Measurements from ENCODE around the gene IGSF11.
"Not testable (repeated sequence)": the region's sequence is repeated elsewhere in the genome, so short reads cannot be mapped to it uniquely, and the experiment has no call there.

The IGSF11 gene

GRCh38 chr3:118988198-118989130 is 46.2 kb downstream of the IGSF11 start:
- DNase-seq (ENCODE audit: low spot score): peak; percentile 12

DNA sequence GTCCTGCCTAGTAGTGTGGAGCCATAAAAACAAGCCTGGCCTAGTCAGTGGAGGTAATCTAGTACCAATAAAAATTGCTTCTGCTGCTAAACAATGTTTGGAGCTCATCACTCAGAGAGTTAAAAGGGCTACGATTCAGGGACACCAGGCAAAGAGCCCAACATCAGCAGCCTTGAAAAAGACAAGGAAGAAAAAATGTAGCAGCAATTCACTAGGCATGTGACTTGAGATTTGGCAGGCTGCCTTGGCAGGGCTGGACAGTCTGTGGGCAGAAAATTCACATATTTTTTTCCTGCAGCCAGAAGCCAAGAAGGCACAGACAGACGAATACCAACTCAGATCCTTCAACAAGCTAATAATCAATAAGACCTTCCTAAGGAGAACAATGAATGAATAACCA is 47.2 kb downstream of the IGSF11 start:
- no peak for DNase-seq (ENCODE audit: low spot score)

DNA sequence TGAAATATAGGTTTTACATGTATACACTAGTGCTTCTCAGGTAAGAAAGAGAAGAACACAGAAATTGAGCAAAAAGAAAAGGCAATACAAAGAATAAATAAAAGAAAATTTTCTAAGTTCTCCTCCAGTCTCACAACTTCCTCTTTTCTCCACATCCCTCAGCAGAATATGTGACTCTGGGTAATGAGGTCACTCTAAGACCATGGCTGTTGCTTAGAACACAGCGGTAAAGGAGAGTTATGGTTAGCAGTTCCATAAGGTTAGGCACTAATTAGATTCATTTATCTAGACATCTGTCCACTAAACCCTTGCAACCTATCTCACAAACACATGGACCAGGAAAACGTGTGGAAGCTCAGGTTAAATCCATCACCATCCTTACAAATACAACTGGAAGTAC is 47.9 kb downstream of the IGSF11 start:
- DNase-seq (ENCODE audit: low spot score): no peak

DNA sequence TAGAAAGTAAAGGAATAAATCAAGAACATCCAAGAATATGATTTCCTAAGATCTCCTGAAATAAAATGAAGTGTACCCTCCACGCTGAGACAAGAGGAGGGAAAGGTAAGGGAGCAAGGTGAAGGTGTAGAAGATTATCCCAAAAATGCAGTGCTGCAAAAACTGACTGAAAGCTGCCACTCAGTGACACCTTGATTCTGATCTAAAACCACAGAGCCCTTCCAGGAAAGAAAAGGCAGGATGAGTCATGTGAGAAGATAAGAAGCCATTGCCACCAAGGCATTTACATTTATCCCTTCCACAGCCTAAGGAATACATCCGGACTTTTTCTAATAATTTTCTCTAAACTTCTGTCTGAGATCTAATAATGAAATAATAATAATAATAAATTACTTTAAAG is 49.9 kb downstream of the IGSF11 start:
- peak; percentile 27 for DNase-seq (ENCODE audit: low spot score)

GRCh38 chr3:118981494-118982134 is 53.0 kb downstream of the IGSF11 start:
- no peak for DNase-seq (ENCODE audit: low spot score)

DNA sequence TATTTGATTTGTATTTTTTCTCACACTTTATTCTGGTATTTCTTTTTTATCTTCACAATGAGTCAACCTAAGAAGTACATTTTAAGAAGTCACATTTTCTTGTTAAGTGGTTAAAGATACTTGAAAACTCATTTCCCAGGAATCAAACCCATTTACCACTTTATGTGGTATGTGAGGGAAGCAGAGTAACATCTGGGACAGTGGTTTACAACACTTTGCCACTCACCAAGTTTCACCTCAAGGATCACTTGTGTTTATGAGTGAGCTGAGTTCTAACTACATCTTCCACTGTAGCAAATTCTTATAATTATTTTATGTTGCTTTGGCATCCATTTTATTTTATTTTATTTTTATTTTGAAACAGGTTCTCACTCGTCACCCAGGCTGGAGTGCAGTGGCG is 53.8 kb downstream of the IGSF11 start:
- DNase-seq (ENCODE audit: low spot score): peak; percentile 30

GRCh38 chr3:118978393-118978758 is 56.3 kb downstream of the IGSF11 start:
- no peak for DNase-seq (ENCODE audit: low spot score)

DNA sequence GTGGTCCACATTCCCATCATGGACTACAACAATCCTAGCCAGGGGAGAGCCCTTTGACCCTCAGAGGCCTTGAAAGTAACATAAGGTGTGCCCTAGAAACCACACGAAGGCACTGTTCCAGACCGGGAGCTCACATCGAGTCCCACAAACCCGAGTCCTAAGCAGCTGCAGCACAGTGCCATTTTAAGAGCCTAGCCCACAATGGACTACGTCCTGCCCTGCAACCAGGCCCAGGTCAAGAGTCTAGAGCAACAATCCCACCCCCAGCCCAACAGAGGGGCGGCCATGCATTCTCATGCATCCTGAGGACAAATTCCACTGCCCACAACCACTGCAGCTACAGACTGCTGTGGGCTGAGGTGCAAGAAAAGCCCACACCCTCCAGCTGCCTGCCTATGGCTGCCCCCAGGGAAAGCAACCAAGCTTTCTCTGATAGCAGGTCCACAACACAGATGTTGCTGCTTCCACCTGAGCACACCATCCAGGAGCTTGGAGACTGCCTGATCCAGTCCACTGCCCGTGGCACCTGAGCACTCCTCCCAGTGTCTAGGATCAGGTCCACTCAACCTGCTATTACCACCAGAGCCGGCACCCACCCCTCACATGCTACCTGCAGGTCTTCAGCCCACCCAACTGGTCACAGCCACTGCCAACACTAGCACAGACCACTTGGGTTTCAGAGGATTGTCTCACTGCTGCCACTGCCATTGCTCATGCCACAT is 56.8 kb downstream of the IGSF11 start:
- DNase-seq (ENCODE audit: low spot score): no peak

DNA sequence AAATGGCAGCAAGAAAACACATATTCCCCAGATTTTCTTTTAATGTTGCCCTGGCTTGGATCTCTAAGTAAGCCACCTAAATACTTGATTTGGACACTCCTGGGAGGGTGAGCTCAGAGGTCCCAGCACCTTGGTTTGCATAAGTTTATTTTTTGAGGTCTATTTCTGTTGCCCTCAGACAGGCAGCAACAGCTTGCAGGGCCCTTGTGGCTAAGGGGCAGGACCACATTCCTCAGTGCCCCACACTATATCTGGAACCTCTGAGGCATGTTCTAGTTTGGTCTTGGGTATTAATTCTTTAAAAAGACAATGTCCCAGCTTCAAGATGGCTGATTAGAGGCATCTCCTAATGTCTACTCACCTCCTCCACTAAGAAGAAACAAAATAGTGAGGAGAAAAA is 57.5 kb downstream of the IGSF11 start:
- DNase-seq (ENCODE audit: low spot score): no peak

GRCh38 chr3:118975476-118975875 is 59.2 kb downstream of the IGSF11 start:
- DNase-seq (ENCODE audit: low spot score): not testable (repeated sequence)

DNA sequence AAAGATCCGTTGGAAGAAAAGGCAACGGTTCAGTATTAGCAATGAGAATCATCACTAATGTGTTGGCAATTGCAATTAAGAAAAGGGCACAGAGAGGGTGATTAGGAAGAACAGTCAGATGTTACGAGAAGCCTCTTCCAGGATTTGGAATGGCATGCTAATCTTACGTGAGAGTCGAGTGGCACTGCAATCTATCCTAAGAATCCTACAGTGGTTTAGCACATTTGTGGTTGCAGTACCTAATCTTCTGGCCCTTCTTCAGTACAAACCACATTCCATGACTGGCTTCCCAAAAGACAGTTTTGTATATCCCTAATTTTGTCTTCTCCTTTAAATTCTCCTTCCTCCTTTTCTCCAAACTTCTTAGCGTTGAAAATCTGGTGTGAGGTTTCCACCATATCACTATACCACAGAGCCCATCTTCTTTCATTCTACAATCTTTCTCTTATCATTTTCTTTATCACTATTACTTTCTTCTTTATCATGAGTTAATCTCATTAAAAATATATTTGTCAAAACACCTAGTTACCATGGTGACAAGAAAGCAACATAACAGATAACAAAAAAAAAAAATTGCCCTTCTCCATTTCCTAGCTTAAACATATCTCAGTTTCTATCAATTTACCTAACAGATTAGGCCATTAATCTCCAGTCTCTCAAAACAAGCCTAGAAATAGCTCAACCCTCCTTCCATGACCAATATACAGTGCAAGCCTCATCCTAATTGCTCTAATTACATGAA is 60.1 kb downstream of the IGSF11 start:
- no peak for DNase-seq (ENCODE audit: low spot score)

DNA sequence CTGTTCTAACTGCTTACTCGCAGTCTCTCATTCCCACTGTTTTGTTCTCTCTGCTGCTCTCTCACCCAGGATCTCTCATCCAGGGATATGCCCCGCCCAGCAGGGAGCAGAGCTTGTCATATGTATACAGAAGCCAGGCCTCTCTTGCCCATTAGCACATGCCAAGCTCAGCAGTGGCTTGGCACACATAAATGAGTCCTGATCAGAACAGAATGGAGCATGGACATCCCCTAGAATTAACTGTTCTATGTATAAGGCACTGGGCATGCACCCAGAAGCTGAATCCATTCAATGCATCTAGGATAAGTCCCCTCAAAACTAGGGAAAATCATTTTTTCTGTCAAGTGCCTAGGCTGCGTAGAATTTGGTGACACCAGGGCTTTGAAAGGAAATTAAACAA is 61.6 kb downstream of the IGSF11 start:
- no peak for DNase-seq (ENCODE audit: low spot score)

- DNase-seq (ENCODE audit: low spot score): no peak
Measured at GRCh38 chr3:118970819-118971218, 63.8 kb downstream of the IGSF11 start.

- DNase-seq (ENCODE audit: low spot score): no peak
Measured at GRCh38 chr3:118968640-118969039, 66.0 kb downstream of the IGSF11 start.

GRCh38 chr3:118968111-118968510 is 66.5 kb downstream of the IGSF11 start:
- DNase-seq (ENCODE audit: low spot score): no peak

- DNase-seq (ENCODE audit: low spot score): no peak
Measured at GRCh38 chr3:118966700-118967099, 67.9 kb downstream of the IGSF11 start.

- no peak for DNase-seq (ENCODE audit: low spot score)
Measured at GRCh38 chr3:118963711-118964110, 70.9 kb downstream of the IGSF11 start.

GRCh38 chr3:118960876-118961450 is 73.7 kb downstream of the IGSF11 start:
- DNase-seq (ENCODE audit: low spot score): no peak

GRCh38 chr3:118955914-118956556 is 78.6 kb downstream of the IGSF11 start:
- peak; percentile 53 for DNase-seq (ENCODE audit: low spot score)

DNA sequence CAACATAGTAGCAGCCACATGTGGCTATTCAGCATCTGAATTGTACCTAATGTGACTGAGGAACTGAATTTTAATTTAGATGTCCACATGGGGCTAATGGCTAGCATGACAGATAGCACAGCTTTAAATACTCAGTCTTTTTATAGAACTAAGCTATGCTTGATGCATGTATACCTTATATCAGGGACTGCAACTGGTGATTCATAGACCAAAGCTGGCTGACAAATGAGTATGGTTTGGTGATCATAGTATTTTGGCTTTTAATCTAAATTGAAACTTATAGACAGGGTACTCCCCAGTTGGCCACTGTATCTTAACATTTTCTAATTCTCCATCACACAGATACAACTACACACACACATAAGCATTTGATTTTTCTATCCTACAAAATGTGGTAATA is 83.6 kb downstream of the IGSF11 start:
- no peak for DNase-seq (ENCODE audit: low spot score)

- DNase-seq (ENCODE audit: low spot score): peak; percentile 31
Measured at GRCh38 chr3:118949113-118949760, 85.4 kb downstream of the IGSF11 start.
